HG03558 (cell line): Measurements from ENCODE around the gene DNER.

Experiments used
- ATAC-seq: cut with Tn5 transposase; IDR thresholded peaks from one replicate; pipeline ENCODE4 v1.9.1; 2021; ENCODE audit warnings: moderate number of reproducible peaks; ENCODE audit not compliant: unreplicated experiment; ENCODE audit errors: extremely low read depth

DNER gene

DNA sequence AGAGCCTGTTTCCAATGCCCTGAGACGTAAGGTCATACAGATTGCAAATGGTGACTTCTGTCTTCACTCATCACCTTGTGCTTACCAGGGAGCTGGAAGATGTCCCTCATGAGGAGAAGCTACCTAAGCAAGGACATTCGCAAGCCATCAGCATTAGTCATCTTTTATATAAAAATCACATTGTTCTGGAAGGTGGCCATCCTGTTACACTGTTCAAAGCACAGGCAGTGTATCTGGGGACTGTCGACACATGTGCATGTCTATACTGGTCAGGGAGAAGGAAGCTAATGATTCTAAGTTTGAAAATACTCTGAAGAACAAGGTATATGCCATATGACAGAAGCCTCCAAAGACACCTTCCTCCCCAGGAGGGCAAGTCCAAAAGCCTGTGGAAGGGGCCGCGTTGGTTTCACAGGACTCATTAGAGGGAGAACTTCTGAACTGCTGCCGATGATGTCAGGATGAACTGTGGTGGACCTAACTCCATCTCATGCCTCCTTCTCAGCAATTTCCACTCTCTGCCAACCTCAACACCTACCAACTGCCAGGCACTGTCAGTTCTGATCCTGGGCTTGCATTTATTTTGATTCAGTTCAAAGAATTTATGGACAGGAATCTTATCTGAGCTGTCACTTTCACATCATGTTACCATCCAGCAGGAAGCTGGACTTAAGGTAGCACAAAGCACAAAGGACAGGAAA is 39.4 kb downstream of the DNER start:
- no peak for ATAC-seq

DNA sequence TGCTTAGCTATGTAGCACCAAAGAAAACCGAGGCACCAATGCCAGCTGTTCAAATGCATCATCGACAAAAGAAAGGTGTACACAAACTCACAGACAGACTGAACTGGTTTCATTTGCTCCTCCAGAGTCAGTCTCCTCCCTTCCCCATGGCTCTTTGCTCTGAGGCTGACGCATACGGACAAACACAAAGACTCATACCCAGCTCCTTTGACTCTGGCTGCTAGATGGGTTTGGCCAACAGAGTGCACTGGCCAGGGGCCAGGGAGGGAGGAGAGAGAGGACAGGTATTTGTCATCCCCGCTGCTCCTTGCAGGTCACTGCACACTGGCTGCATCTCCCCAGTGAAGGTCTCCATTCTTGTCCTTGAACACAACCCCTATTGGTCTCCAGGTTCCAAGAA is 40.7 kb downstream of the DNER start:
- ATAC-seq = no peak

DNA sequence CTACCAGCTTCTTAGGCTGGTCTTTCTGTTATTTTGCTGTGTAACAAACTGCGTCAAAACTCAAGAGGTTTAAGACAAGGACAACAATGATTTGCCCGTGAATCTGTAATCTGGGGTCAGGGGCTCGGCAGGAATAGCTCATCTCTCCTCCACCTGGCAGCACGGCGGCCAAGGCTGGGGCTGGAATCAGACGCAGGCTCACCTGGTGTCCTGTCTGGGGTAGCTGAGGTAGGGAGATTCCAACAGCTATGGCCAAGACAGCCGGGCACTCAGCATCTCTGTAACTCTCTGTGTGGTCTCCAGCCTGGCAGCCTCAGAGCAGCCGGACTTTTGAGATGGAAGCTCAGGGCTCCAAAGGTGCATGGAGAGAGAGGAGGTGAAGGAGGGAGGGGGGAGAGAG is 42.3 kb downstream of the DNER start:
- no peak for ATAC-seq

DNA sequence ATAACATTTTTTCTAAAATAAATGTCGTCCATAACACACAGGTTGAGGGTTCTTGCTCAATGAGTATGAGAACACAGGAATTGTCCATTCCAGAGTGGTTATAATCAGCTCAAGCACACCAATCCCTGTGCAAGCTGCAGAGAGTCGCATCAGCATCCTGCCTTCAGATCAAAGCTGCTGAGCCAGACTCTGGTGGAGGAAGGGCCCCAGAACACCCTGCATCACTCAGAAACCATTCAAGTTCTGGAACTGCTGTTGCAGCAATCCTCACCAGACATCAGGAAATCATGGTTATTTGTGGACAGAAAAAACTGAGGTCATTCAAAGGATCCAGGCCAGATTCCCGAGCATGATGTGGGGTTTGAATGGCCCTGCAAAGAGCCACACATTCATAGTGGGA is 44.5 kb downstream of the DNER start:
- ATAC-seq = no peak

DNA sequence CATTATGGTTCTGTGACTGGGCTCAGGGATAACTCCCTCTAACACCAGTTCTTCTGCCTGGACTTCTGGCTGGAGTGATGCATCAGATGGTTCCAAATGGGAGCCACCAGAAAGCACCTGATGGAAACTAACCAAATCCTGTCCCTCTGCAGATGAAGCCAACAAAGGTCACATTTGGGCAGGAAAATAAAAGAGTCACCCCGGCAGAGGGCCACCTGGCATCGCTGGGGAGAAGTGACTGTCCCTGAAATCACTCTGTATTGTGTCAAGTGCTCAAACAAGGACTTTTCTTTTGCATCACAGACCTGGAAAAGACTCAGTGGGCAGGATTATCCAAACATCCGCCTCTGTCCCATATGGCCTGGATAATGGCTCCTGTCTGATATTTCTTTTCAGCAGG is 47.5 kb downstream of the DNER start:
- ATAC-seq = no peak

DNA sequence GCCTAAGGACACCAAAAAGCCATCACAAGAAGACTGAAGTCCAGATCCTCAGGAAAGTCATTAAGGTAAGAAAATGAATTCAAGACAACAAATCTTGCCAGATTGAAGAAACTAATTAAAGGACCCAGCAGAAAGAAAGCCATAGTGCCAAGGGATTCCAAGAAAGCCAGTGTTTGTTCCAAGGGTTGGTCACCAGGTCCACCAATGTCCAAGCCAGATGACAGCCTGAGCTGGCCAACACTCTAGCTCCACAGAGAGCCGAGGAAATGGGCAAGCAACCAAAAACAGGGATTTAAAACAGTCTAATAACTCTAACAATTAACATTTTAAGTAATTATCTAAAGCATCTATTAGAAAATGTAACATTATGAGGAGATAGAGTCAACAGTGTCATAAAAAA is 49.2 kb downstream of the DNER start:
- no peak for ATAC-seq

DNA sequence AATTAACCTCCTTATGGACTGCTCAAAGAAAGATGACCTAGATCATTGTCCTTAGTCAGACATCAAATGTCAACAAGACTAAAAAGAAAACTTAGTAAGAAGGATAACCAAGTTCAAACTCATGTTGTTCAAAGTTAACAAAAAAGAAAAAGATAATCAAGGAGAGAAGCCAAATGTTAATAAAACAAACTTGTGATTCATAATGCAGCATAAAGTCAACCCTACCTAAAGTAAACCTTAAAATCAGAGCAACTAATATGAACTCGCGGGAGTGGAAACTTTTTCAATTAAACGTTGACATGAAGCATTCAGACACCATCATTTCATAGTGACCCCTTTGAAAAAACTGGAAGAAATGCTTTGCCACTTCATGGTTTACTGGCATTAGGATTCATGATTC is 52.9 kb downstream of the DNER start:
- no peak for ATAC-seq

DNA sequence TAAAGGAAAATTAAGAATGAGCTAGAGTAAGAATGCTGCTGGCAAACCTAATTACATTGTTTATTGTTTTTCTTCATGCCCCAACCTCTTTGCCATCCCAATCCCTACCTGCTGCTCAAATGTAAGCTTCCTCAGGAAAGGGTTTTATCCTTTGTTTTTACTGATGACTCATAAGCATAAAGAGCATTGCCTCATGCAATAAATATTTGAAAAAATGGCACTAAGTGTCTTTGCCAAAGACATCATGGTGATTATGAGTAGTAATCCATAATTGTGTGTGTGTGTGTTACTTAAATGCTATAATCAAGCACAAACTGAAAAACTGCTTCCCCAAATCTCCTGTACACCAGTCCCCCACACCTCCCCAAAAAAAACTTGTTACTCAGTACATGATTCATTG is 53.4 kb downstream of the DNER start:
- ATAC-seq = no peak

DNA sequence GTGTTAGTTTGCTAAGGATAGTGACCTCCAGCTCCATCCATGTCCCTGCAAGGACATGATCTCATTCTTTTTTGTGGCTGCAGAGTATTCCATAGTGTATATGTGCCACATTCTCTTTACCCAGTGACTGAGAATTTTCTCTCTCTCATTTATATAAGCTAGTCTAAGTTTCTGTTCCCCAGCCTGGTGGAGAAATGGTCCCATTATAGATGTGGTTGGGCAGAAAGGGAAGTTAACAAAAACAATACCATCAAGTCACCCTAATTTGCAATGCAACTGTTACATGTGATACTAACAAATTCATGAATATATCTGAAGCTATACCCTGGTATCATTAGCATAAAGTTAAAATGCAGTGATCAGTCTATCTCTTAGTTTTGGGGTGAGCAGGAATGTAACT is 54.0 kb downstream of the DNER start:
- ATAC-seq = no peak

DNA sequence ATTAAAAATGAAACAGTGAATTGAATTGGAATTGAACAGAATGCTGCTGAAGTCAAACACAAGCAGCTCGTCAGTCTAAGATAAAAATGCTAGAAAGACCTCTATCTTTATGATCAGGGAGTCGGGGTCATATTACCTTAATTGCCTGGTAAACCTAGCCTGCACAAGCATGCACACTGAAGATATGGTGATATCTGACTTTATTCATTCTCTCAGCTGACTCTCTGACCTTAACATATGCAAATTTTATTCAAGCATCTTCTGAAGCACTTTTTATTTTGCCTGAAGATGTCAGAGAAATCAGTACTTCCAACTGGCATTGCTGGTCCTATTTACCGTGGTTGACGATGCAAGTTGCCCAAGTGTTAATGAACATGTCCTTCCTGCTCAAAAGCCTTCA is 56.4 kb downstream of the DNER start:
- ATAC-seq = no peak

DNA sequence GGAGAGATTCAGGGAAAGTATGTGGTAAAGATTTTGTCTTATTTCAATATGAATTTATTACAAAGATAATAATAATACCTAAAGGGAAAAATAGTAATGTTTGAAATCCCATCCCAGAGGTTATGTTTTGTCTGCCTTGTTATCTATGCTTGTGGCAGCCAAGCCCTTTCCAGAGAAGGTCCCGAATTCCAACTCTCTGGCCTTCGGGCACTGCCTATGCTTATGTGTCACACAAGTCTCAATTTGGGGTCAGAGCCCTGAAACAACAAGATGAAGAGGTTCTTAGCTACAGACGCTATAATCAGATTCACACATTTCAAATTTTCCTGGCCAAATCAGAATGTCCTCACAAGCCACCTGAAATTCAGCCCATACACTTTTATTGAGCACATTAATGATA is 59.9 kb downstream of the DNER start:
- ATAC-seq = no peak

DNA sequence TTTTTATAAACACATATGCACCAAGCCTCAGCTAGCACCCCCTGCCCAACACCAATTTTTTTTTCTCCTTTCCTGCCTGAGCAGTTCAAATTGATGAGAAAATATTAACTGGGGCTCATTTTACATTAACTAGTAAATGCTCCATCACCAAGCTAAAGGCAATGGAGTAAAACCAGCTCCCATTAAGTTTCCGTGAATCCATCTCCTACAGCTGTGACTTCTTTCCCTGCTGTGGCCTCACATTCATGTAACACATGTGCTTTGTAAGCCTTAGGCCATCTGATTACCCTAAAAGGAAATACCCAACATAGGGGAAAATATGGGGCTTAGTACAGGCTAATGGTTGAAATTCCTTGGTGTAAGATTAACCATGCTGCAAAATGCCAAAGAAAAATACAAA is 60.8 kb downstream of the DNER start:
- ATAC-seq = no peak

DNA sequence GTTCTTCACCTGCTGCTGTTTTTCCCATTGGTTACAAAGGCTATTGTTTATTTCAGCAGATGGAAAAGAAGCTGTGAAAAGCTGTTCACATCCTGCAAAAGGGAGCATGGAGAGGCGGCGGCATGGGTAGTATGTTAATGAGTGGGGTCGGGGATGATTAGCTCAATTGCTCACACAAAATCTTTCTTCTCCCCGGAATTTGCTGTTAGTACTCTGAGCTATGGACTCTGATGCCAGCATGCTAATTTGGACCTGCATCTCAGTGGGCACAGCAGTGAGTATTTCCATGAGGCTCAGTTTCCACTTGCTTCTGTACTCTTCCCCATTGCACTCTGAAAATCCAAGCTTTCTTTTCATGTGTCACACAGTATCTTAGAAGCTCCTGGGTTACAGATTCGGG is 61.6 kb downstream of the DNER start:
- ATAC-seq = no peak

DNA sequence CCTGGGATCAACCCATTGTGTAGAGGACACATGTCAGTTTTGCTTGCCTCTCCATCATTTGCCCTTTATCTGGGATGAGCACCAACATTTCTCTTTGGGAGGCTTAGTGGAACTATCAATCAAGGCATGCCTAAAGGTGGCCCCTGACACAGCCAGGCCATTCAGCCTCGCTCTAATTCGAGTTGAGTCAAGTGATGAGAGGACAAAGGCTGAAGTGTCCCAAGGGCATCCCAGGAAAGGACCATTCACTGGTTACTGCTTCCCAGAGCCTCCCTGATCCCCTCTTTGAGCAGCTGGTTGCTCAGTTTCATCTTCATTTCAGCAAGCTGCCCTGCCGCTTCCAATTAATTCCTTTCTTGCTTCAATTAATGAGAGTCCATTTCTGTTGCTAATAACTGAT is 63.5 kb downstream of the DNER start:
- ATAC-seq = no peak

DNA sequence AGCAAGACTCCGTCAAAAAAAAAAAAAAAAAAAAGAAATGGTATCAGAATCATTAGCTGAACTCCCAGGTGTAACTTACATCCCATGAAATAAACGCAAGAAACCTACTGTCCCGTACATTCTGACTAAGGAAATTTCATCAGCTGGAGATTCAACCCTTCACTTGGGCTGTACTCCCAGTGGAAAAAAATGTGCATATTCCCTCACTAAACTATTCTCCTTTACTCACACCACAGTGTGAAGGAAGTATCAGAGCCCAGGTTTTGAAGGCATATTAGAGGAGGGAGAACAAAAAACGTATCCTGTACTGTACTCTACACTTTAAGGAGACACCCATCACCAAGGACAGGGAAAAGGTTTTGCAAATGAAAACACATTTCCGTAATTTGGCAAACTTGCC is 64.3 kb downstream of the DNER start:
- ATAC-seq = no peak

DNA sequence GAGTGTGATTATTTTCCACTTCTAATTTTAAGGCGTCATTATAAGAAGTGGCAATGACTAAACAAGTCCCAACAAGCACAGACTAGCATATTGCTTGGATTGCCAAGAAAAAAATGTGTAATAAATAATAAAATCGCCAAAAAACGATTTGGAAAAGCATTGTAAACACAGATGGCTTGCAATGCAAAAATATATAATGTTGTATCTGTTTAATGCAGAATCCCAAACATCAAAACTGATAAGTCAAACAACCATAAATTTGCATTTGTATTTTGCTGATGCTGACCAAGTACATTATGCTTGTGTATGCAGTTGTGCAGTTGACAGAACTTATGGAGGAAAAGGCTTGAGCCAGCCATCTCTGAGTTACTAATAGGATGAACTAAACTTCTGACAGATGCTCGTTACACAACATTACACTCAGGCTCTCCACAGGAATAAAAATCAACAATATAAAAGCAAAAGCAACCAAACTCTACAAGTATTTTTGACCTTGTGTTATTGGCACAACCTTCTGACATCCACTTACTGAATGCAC is 68.1 kb downstream of the DNER start:
- no peak for ATAC-seq

DNA sequence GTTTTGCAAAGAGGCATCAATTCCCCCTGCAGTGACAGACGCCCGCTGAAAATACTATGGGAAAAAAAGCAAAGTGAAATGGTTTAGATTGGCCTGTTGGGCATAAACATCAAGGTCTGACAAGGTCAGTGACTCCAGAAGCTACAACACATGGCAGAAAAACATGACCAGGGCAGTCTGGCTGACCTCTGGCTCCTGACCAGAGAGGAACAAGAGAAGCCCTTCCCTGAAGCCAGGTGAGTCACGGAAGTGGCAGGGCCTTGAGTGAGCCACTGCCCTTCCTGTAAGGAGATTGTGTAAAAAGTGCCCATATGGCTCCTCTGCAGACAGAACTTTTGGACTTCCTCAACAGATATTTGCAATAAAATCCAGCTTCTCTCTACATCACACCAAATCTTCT is 72.0 kb downstream of the DNER start:
- no peak for ATAC-seq

DNA sequence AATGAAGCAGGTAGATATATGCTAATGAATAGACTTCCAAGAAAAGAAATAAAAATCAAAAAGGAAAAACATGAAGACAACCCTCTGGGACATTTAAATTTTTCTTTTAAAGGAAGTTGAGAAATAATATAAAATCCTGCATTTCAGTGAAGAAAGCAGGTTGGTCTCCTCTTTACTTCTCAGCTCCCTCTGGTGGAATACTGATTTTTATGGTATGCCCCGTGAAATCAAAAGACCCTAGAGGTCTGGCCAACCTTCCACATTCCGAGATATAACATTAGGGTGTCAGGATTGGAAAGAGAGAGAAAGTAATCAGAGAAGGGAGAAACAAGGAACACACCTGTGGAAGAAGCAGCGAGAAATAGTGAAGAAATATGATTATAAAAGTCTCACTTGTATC is 72.7 kb downstream of the DNER start:
- ATAC-seq = no peak

DNA sequence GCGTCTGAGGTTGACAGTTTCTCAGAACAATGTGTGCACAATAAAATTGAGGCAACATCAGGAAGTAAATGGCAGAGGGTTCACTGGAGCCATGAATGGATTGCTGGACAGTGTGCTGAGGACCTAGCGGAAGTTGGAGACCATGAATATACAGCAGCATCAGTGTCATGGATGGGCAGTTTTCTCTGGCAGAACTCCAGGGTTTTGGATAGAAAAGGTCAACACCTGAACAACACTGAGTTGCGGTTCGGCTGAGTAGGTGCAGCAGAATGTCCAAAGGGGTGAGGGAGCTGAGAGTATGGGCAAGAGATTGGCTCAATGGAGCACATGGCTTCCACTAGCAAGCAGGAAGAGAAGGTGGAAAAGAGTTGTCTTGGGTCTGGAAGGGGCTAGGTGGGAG is 73.7 kb downstream of the DNER start:
- ATAC-seq = no peak

DNA sequence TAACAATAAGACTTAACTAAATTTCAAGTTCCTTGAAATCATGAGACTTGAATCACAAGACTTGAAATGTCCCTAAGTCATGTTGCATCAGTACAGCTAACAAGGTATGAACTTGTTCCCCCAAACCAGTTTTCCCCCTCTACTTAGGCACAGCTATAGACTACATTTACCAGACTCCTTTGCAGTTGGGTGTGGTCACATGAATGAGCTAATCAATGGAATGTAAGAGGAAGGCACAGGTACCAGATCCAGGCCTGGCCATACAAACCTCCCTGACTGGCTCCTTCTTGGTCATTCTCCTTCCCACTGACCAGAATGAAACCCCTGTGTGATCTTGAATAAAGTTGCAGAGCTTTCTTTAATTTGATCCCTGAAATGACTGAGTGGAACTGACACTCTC is 77.8 kb downstream of the DNER start:
- ATAC-seq = no peak

DNA sequence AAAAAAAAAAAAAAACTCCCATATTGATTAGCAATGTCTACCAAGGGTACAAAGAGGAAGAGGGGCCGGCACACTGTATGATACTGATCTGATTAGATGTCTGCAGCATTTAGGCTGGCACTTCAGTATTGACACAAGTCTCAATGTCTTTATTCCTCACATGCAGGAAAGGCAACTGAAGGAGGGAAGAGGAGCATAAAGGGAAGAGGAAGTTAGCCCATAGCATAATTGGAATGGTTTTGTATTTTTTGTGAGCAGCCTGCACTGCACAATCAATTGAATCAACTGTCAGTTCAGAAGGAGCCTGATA is 79.0 kb downstream of the DNER start:
- ATAC-seq = no peak

DNA sequence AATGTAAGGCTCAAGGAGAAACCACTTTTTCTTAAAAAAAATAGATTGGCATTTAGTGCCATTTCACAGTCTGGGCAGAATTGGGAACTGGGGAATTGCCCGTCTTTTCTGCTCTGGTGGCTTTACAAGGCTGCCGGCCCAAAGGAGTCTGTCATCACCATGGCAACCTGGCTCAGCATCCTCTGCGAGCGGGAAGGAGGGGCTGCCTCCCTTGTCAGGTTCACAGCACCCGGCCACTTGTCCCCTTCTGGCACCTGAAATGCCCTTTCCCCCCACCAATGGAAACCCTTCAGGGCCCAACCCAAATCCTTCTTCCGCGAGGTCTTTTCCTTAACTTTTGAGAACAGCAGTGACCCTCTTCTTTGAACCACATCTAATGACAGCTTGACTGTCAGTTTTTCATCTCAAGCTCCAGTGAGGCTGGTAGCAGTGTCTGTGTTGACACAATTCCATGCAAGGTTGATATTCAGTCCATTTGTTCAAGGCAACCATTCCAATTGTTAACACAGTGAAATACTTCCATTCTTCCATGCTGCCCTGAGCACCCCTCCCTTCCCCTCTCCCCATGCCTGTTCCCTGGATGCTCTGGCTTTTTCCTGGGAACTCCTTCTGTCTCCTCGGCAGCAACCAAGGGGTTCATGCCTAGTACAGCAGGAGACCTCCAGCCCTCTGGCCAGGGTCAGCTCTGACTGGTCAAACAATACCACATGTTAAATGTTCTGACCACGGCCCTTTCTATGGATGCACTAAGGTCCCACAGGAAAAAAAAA is 79.6 kb downstream of the DNER start:
- ATAC-seq = no peak
